NOMO-1 treated with DMSO at 0.1 percent for 48 hours (cell line): ENCODE results near the gene NRXN3.

Experiments
- DNase-seq: peaks from one replicate; lab custom pipeline; 2025; ENCODE audit not compliant: unreplicated experiment; lab: John Stamatoyannopoulos, UW

Gene NRXN3

DNA sequence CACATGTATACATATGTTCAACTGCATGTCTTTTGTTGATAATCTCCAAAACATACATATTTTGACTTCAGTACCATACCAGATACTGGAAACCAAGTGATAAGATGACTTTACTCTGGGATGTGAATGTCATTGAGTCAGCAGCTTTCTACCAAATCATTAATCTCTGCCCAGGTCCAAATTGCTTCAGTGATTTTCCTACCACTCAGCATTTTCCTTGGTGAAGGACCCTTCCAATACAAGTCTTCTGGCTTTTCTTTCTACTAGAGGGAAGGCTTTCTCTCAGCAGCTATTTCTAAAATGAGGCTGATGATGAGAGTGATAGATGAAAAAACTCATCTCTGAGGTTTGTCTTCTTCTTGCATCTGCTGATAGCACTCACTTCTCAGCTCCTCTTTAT lies 1008.5 kb downstream of the NRXN3 start:
- DNase-seq, result no peak

DNA sequence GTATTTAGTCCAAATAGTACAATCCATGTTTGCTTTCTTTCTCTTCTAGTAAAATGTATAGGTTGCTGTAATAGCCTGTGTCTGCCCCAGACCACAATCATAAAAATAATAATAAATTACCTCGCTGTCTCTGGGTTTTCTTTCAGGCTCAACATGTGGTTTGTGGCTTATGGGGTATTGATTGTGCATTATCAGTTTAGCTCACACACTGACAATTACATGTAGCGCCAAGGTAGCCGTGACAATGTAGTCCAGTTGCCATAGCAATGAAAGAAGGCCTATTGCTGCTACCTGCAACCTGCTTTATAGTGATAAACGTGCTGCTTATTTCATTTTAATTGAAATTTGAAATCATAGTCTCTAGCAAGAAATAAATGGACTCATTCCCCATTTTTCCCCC lies 1009.8 kb downstream of the NRXN3 start:
- no peak for DNase-seq

DNA sequence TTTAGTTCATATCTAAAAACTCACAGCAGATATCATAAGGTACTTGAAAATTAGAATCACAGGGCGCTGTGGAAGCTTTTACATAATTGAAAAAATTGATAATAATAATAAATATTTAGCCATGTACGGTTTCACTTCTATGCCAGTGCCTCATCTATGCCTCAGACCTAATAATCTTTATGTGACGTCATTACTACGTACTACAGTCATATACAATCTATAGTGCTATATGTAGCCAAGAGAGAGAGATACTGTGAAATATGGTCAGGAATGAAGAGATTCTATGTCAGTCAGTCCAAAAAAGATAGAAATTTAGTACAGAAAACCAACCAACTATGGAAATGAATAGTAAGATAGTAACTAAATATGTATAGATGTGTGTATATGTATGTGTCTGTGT lies 1010.5 kb downstream of the NRXN3 start:
- no peak for DNase-seq

DNA sequence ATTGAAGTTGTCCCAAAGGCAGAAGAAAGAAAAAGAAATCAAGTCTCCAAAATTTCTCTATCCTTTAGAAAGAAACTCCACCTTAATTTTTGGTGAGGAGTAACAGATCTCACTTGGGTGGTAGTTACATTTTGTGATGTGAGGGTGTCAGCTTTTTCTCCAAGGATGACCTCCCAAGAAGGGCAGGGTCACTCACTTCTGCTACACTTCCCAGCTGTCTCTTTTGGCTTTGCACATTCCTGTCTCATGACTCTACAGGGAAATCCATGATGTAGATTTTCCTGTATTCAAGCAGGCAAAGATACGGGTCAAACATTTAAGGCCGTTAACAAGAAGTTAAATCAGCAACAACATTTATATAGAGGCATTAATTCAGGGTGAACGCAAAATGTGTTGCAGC lies 1016.4 kb downstream of the NRXN3 start:
- no peak for DNase-seq

DNA sequence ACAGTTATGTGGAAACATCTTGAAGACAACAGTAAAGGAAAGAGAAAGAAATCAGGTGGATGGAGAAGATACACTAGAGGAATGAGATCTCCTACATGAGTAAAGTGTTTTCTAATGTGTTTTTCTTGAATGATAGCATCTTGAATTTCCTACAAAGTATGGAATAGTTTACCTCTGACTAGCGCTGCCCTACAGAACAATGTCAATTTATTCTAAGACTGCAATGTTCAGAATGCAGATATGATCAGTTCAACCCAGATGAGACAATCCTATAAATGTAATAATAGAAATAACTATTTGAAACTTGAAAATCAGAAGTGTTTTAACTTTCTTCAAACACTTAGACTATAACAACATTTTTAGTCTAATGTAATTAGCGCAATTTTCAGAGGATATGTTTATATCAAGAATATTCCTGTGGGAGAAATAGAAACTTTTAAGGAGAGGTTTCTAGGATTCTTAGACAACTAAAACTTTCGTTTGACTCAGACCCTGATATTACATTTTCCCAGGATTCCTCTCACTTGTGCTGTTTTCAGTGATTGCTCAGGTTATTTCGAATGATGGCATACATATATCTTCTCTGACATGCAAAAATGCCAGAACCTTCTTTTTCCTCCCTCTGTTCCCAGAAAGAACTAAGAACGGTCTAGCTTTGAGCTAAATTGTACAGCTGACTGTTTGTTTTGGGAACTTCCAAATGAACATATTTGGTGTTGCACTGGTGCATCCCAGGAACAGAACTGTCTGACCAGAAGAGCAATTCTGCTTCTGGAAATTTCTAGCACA lies 1023.7 kb downstream of the NRXN3 start:
- DNase-seq, result no peak

DNA sequence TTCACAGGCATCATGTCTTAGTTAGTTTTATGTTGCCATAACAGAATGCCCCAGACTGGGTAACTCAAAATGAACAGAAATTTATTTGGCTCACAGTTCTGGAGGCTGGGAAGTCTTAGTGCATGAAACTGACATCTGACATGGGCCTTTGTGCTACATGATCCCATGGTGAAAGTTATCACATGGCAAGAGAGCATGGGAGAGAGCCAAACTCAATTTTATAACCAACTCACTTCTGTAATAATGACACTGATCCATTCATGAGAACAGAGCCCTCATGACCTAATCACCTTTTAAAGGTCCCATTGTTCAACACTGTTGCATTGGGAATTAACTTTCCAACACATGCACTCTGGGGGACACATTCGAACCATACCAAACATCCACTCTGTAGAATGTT lies 1026.0 kb downstream of the NRXN3 start:
- DNase-seq, result no peak

DNA sequence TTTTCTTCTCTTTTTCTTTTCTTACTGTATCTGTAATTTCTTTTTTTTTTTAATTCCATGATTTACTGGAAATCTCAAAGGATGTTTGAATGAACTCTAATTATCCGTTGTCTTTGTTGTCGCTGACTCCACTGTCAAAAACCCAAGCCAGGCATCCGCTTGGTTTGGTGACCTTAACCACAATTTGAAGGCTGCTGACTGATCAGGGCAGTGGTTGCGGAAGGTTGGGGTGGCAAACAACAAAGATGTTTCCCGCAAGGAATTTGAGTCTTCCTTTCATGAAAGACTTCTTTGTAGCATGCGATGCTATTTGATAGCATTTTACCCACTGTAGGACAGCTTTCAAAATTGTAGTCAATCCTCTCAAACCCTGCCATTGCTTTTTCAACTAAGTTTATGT lies 1027.3 kb downstream of the NRXN3 start:
- no peak for DNase-seq

DNA sequence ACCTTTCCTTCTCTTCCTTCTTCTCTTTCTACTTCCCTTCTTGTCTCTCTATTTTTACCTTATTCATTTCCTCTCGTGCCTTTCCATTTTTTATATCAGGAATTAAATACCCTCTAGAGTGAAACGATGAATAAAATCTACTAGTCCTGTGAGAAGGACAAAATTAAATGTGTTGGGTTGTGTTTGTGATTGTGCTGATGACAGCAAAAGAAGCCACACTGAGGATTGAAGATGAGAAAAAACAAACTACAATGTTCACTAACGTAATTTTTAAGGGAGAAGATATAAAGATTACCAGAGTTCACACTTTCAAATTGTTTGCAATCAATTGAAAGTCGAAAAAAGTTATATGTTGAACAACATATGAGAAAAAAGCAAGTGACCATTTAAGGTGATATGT lies 1029.0 kb downstream of the NRXN3 start:
- no peak for DNase-seq

DNA sequence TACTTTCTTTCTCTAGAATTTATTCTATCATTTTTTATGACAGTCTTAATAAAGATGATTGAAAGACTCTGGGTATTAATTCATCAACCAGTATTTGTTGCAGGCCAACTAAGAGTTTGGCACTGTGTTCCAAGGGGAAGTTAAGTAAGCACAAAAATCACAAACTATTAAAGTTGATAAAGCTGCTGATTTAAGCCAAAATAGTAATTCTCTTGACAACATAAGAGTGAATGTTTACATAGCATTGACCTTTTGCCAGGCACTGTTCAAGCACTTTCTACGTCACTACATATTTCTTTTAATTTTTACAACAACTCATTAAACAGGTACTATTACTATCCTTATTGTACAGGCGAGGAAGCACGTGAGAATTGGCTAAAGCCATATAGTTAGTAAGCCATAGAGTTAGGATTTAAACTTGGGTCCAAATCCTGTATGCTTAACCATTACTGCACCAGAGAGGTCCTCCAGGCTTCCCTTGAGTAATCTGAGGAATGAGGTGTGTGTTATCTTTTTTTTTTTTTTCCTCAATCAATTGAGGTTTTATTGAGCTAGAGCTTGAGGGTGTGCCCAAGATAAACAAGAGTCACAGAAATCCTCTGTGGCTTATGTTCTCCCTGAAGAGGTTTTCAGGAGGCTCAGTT lies 1031.5 kb downstream of the NRXN3 start:
- DNase-seq, result no peak

DNA sequence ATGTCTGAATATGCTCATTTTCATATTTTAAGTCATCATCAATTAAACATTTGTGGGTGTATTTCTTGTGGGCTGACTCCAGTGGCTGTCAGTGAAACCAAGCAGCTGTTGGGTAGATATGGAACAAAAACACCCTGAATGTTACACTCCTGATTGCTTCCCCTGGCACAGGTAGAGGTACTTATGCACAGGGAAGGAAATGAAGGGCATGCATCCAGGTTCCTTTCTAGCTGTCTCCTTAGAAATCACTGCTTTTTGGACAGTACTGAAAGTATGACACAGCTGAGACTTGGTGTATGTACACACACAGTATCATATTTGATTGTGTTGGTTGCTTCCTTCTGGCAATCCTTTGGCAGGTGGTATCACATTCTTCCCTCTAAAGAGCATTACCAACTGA lies 1034.4 kb downstream of the NRXN3 start:
- no peak for DNase-seq

DNA sequence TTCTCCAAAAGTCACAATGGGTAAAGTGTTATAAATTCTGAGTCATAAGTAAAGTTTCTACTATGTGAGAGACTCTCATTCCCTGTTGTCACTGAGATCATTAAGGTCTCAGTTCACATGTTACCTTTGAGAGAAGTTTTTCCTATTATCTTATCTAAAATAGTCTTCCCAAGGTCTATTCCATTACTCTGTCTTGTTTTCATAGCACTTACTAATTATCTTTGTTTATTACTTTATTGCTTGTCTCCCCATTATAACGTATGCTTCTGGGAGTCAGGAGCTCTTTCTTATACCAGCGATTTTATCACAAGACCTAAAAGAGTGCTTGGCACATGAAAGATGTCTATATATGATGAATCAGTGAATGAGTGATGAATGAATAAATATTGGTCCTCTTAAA lies 1039.2 kb downstream of the NRXN3 start:
- no peak for DNase-seq

DNA sequence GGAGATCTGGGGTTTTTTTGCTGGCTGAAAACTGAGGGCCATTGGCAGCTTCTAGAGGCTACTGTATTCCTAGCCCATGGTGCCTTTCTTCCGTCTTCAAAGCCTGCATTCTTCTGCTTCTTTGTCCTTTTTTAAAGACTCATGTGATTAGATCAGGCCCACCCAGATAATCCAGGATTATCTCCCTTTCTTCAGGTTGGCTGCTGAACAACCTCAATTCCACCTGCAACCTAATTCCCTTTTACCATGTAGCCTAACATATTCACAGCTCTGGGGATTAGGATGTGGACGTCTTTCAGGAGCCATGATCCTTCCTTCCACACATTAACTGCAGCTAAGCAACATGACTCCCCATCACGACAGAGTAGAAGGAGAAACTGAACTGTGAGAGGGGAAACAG lies 1055.6 kb downstream of the NRXN3 start:
- DNase-seq, result no peak

DNA sequence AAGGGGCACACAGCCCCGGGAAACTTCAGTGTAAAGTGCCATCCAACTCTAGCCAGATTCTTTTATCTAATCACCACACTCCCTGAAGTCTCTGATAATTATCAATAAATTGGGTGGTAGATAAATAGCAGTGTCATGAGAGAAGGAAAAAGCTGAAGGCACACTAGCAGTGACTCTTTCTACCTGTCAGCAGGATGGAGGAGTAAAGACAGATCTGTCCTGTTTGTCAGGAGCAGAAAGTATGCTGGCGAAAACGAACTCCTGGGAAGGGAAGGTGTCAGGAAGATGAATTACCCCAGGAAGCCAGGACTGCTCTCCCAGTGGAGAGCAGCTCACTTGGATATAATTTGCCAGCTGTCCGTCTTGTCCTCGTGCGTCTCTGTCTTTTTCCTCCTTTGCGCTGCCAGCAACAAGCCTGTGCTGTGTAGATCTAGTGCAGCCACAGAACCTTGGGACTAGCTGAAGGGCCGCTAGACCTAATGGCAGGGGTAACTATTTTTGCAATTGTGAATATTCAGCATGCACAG lies 1059.3 kb downstream of the NRXN3 start:
- DNase-seq, result no peak

DNA sequence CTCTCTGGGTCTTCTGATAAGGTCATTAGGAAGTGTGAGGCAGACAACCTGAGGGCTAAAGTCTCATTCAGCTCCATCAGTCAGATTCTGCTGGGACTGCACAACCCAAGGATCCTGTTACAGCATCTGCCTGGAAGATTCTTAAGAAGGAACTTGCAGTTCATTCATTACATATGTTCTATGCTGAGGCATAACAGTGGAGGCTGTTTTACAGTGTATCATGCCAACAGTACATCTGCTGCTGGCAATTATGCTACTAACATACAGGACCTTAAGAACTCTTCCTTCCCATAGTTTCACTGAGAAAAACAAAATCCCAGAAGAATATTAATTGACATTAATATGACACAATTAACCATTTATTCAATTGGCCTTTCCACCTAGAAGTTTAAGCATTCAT lies 1072.5 kb downstream of the NRXN3 start:
- no peak for DNase-seq

DNA sequence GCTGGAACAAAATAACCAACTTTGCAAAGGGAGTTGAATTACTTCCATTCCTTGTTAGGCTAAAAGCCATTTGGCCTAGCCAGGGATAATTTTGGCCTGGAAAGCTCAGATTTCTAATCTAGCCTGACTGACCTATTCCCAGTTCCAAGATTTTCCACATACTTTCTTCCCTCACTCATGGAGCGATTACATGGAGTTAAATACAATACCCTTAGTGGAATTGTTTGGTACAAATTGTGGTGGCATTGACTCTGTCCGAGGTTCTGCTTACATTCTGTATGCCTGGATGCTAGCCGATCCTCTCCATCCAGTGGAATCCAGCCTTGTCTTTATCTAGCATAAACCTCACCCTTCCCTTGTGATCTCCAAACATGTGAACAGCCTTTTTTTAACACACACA lies 1076.0 kb downstream of the NRXN3 start:
- DNase-seq, result no peak

DNA sequence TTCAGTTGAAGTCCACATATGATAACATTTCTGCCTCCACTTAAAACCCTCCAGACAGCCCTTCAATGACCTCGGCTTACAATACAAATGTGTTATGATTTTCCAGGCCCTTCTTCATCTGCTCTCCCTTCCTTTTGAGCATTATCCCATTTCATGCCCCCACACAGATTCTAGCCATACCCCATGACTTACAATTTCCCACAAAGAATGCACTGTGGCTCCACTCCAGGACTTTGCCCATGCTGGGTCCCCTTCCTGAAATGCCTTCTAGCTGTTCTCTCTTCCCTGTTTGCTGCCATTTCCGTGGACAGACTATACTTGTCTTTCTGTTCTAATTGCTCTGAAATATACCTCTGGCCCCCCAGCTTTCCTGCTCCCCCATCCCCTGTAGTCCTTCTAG lies 1078.0 kb downstream of the NRXN3 start:
- no peak for DNase-seq

DNA sequence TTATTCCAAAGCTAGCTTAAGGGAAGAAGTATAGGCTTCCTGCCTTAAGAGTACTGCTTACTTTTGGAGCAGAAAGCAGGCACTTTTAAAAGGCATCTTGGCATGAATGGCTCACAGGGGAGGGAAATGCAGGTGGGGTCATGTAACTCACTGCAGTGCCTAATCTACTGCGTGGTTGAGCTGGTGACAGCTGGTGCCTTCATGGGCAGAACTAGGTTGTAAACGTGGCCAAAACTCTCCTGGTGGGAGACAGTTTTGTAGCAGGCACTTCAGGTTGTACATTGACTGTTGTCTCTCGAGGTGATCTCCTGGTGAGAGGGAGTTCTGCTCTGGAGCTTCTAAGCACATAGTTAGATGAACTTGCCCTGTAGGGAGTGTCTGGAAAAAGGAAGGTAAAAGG lies 1078.6 kb downstream of the NRXN3 start:
- DNase-seq, result no peak

DNA sequence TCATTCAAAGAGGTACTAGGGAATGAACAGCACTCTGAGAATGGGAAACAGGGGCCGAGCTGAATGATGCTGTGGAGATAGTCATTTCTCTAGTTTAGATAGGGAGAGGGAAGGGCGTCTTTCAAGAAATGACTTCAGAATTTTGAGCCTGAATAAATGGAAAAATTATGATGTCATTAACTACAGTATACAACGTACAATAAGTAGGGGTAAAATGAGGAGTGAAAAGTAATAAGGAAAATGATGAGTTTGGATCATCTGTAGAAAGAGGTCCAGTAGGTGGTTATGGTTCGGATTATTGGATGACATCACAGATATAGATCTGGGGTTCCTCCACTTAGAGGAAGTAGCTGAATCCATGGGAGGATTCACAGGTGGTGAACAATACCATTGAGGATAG lies 1081.1 kb downstream of the NRXN3 start:
- DNase-seq, result no peak

DNA sequence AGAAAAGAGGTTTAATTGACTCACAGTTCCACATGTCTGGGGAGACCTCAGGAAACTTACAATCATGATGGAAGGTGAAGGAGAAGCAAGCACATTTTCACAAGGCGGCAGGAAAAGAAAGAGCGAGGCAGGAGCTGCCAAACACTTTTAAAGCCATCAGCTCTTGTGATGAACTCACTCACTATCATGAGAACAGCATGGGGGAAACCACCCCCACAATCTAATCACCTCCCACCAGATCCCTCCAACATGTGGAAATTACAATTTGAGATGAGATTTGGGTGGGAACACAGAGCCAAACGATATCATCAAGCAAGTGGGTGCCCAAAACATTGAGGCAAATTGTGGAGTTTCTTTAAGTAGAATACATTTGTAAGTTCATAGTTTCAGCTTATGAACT lies 1083.4 kb downstream of the NRXN3 start:
- DNase-seq, result no peak

DNA sequence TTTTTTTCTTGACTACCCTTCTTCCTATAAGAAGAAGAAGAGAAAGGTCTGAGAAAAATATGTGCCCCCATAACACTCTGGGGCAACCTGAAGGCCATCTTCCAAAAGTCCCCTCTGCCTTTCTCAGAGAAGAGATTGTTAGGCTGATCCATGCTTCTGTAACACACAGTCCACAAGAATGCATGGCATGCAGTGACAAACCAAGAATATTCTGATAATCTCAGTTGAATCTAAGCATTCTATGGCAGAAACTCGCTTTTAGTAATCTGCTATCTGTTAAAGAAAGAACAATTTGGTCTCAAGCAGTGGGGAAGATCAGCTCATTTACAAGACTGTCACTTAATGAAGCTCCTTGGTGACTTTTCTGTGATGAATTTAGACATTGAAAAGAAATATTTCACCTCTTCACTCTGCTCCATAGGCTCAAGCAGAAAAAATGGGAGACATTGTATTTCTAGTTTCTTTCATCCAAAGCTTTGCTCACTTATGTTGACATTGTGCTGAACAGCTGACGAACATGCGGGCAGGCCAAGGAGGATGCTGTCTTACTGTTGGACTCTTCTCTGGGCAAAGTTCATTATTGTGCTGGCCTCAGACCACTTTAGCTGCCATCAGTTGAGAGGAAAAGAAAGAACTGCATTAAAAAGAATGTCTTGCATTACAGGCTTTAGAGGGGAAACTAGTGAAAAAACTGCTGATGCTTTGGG lies 1084.0 kb downstream of the NRXN3 start:
- DNase-seq, result no peak

DNA sequence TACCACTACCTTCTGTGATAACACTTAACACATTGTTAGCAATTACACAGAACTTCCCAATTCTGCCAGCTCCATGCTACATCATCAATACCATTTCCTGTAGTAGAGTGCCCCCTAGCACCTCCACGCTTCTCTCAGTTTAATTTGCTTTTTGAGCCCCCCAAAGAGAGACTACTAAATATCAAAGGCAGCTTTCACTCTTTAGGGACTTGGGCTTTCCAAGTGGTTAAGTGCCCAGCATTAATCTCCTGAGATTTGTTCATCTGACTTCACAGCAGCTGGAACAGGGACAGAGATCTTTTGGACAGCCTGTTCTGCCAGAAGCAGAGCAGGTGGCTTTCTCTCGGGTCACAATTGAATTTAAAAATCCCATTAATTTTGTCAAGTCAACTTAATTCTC lies 1086.2 kb downstream of the NRXN3 start:
- no peak for DNase-seq

DNA sequence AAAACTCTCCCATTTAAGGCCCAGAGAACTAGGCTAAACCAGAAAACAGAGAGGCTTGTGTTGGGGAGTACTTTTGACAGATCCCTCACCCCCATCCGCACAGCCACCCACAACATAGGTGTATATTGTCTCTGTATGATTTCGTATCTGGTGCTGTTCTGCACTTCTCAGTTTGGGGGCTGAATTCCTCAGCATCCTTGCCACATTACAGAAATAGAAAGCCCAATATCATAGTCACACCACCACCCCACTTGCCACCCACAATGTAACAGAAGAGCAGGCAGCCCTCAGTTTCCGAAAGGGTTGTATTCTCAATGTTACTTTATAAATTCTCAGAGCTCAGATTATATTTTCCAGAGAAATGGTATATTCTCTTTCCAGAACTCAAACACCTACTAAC lies 1090.2 kb downstream of the NRXN3 start:
- DNase-seq, result no peak
